Germinal center (tissue), 1 donor: Measurements from ENCODE around the gene ST3GAL3.
A peak's percentile ranks its signal among the peaks of the same experiment; 100 is the strongest.
"Not testable (repeated sequence)": the region's sequence is repeated elsewhere in the genome, so short reads cannot be mapped to it uniquely, and the experiment has no call there.

Experiments used
- DNase-seq: peaks from one replicate; pipeline ENCODE4 v3.0.0; 2012; ENCODE audit warnings: mixed read lengths, low spot score

Gene ST3GAL3

DNA sequence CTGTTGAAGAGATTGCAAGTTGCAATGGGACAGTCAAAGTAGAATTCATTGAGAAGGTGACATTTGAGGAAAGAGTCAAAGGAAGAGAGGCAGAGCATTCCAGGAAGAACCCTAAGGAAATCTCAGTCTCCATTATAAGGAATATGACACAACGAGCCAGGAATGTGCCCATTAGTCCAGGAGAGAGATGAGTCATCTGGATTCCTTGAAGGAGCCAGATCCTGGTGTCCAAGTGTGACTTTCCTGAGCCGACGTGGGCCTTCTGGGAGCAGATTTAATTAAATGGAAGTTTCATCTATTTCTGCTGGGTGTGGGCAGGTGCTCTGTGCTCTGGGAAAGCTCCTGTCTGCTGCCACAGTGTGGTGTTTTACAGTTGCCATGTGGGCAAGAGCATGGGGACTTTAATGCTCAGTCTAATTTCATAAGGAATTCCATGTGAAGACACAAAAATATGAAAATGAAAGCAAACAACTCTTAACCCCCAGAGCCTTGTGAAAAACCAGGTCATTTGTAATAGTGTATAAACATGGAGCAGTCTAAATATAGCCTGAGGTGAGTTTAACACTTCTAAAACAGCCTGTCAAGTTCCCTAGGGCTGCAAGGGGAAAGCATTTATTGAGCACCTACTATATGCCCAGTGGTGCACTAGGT lies 114.8 kb downstream of the ST3GAL3 start:
- no peak for DNase-seq

- no peak for DNase-seq
Observed at GRCh38 chr1:43824795-43825194, 117.5 kb downstream of the ST3GAL3 start.

DNA sequence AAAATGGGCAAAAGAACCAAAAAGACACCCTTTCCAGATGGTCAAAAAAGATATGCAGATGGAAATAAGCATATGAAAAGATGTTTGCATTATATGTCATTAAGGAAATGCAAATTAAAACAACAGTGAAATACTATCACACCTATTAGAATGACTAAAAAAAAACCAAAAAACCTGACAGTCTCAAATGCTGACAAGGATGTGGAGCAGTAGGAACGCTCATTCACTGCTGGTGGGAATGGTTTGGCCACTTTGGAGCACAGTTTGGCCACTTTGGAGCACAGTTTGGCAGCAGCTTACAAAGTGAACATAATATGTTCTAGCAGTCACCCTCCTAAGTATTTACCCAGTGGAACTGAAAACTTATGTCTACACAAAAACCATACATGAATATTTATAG lies 121.2 kb downstream of the ST3GAL3 start:
- DNase-seq = no peak

DNA sequence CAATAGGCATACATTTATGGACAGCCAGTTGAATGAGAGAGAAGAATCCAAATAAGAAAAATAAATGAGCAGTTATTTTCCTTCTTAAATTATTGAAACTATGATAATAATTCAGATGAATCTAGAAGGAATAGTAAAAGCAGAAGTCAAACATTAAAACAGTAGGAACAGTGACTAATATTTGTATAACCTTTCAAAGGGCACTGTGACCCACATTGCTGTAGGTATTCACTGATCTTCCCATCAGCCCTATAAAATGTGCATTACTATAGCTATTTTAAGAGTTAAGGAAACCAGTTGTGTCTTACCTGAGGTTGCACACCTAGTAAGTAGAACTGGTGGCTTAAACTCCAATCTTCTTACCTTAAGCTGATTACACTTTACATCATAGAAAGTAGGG lies 123.5 kb downstream of the ST3GAL3 start:
- DNase-seq = no peak

DNA sequence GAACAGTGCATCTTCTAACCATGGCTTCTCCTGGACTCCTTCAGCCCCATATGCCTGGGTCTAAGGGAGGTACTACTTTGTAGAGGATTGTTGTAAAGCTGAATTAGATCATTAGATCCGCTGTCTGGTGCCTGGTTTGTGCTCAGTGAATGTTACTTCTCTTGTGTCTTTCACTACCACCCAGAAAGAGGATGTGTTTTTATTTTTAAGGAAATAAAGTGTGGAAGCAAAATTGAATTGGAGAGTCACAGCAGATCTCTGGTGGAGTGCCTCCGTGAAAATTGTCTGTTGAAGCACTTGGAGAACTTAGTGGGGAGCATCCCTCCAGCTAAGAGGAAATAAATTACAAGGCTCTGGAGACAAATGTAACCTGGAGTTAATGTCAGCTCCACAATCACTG lies 124.5 kb downstream of the ST3GAL3 start:
- DNase-seq = no peak

DNA sequence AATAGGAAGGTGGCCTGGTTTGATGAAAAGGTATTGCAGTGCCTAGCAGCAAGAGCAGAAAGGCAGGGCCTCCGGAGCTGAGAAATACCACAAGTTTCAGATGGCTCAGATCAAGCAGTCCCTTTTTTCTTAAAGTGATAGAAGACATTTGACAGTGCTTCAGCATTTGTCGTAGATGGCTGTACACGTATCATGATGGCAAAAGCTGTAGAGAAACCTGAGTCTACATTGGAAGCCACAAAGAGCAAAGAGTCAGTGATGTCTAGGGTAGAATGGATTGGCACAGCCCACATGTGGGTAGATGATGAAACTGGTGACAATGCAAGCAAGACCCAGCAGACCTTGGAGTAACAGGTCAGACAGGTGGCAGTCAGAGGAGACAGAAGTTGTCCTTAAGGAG lies 124.9 kb downstream of the ST3GAL3 start:
- DNase-seq = no peak

- no peak for DNase-seq
Observed at GRCh38 chr1:43832998-43833397, 125.7 kb downstream of the ST3GAL3 start.

GRCh38 chr1:43833902-43834279 lies 126.6 kb downstream of the ST3GAL3 start:
- not testable (repeated sequence) for DNase-seq

DNA sequence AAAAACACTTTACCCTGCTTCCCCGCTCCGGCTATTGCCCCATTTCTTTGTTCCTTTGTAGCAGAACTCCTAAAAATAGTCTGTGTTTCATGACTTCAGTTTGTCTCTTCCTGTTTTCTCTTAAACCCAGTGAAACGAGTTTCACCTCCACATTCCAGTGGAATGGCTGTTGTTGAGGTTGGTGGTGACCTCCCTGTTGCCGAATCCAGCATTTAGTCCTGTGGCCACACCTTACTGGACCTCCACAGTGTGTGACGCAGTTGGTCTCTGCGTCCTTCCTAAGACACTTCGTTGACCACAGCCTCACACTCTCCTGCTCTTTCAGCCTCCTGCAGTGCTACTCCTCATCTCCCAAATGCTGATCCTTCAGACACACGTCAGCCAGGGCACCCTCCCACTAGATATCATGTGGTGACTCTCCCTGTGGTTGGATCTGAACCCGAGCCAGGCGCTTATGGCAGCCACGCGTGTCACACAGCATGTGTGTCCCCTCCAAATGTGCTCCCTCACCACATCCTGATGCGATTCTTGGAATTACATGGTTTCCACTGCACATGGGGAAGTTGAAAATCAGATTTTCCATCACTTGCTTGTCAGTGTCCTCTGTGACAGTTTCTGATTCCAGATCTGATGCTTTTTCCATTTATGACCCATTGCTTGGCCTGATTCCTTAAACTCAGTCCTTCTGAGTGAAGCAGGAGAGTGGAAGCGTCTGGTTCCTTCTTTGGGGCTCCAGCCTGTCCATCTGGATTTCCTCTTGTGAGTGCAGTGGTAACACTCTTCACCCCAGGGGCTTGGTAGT lies 127.1 kb downstream of the ST3GAL3 start:
- no peak for DNase-seq

GRCh38 chr1:43835082-43836021 lies 128.0 kb downstream of the ST3GAL3 start:
- DNase-seq = no peak

DNA sequence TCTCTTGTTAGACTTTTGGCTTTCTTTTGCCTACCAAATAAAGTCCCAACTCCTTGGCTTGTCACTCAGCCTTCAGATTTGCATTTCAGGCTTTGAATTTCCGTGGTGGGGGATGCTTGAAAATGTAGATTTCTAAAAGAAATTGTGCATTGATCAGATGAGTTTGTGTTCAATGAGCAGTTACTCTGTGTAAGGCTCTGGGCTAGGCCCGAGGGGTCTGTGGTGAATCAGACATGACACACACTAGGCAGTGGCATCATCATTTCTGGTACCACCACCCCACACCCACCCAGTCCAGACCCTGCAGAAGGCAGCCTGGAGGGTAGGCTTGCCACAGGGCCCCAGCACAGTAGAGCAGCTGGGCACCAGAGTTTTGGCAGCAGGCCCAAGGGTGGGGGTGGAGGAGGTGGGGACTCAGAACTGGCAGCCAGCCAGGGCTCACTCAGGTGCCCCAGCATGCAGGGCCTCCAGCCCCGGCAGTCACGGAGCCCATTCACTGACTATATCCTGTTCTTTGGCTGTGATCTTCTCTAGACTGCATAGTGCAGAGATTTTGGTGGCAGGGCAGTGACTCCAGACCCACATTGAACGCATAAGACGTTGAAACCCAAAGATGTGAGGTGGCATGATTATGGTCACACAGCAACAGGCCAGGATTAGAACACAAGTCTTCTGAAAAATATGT lies 129.1 kb downstream of the ST3GAL3 start:
- DNase-seq = peak; percentile 72

- no peak for DNase-seq
Observed at GRCh38 chr1:43839056-43839455, 131.7 kb downstream of the ST3GAL3 start.

DNA sequence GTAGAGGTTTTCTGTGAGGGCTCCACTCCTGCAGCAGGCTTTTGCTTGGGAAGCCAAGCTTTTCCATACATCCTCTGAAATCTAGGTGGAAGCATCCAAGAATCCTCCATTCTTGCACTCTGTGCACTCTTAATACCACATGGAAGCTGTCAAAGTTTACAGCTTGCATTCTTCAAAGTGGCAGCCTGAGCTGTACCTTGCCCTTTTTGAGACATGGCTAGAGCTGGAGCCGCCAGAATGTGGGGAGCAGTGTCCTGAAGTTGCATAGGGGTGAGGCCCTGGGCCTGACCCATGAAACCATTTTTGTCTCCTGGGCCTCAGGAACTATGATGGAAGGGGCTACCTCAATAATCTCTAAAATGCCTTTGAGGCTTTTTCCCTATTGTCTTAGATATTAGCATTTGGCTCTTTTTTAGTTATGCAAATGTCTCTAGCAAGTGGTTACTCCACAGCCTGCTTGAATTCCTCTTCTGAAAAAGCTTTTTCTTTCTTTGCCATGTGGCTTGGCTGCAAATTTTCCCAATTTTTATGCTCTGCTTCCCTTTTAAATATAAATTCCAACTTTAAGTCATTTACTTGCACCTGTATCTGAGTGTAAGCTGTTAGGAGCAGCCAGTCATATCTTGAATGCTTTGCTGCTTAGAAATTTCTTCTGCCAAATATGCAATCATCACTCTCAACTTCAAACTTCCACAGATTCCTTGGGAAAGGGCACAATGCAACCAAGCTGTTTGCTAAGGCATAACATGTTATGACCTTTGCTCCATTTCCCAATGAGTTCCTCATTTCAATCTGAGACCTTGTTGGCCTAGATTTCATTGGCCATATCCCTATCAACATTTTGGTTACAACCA lies 134.2 kb downstream of the ST3GAL3 start:
- DNase-seq = no peak

DNA sequence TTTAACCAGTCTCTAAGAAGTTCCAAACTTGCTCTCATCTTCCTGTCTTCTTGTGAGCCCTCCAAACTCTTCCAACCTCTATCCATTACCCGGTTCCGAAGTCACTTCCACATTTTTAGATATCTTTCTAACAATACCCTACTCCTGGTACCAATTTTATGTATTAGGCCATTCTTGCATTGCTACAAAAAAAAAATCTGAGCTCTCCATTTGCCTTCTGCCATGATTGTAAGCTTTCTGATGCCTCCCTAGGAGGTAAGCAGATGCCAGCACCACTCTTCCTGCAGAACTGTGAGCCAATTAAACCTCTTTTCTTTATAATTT lies 134.8 kb downstream of the ST3GAL3 start:
- DNase-seq = no peak

DNA sequence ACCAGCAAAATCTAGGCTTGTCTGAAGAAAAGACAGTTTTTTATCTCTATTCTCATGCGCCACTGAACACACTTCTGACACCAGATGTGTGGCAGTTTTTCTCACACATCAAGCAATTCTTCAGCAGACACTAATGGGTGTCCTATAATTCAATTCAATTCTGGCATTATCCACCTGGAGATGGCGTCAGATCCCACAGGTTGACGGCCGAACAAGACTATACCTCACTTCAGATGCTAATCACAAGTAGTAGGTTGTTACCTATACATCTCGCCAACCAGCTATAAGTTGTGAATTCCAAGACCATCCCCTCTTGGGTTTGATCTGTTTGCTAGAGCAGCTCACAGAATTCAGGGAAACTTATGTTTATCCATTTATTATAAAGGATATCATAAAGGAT lies 136.3 kb downstream of the ST3GAL3 start:
- no peak for DNase-seq

DNA sequence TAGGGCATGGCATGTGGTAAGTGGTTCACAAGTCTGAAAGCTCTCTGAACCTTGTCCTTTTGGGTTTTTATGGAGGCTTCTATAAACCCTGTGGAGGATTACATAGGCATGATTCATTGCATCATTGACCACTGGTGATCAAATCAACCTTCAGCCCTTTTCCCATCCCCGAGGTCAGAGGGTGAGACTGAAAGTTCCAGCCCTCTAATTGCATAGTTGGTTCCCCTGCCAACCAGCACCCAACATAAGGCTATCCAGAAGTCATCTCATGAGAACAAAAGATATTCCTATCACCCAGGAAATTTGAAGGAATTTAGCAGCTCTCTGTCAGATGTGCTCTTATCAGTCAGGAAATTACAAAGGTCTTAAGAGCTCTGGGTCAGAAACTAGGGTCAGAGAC lies 136.8 kb downstream of the ST3GAL3 start:
- no peak for DNase-seq

DNA sequence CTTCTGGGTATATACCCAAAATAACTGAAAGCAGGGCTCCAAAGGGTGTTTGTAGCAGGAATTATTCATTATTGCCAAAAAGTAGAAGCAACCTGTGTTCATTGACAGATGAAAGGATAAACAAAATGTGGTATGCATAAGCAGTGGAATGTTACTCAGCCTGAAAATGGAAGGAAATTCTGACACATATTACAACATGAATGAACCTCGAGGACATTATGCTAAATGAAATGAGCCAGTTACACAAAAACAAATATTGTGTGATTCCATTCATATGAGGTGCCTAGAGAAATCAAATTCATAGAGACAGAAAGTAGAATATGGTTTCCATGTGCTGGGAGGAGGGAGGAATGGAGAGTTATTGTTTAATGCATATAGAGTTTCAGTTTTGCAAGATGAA lies 140.0 kb downstream of the ST3GAL3 start:
- no peak for DNase-seq

- no peak for DNase-seq
Observed at GRCh38 chr1:43847882-43848281, 140.5 kb downstream of the ST3GAL3 start.

DNA sequence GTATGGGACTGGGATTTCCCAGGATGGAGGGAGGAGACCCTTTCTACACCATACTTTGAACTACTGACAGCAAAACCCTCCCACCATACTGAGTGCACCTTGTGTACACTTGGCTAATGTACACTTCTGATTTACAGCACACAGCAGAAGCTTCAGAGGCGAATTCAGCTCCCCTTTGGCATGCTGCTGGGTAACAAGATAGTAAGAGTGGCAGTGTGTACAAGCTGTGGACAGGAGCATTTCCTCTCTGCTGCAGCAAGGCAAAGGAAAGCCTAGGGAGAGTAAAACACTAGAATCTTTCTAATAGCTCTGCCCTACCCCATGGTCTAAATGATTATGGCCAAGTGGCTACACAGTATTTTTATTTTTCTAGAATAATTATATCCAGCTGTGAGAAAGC lies 142.3 kb downstream of the ST3GAL3 start:
- no peak for DNase-seq

GRCh38 chr1:43850591-43851233 lies 143.4 kb downstream of the ST3GAL3 start:
- no peak for DNase-seq
